ENCODE measurements around the gene MZF1.
"Not testable (repeated sequence)": the region's sequence is repeated elsewhere in the genome, so short reads cannot be mapped to it uniquely, and the experiment has no call there.

The MZF1 gene

GRCh38 chr19:58584498-58585441 lies 11.6 kb upstream of the MZF1 start:
- Histone ChIP-seq H3K27ac (no peak overlapping the region), H3K36me3 (replicated peaks) (peaks cover 12% of the 10 kb centered on the region), H3K4me3 (ENCODE audit: low read depth, low read length) (no peak overlapping the region), H3K27me3 (replicated peaks) (no peaks in the 10 kb centered on the region)
- DNase-seq = no peak
- in situ Hi-C loops (cut with HindIII; ENCODE audit: low pct_ligation_motif_present, low sequenced_read_pairs) = no loop called here
- no peak for TF ChIP-seq CTCF (IDR thresholded peaks at IDR 0.05; ENCODE audit: low read depth, low read length, missing control alignments)

GRCh38 chr19:58582985-58583384 lies 9.8 kb upstream of the MZF1 start:
- no peak overlapping the region for H3K4me3 ChIP-seq (ENCODE audit: low read depth, low read length)
- no peaks in the 10 kb centered on the region for H3K27me3 ChIP-seq (replicated peaks)
- in situ Hi-C loops (cut with HindIII; ENCODE audit: low pct_ligation_motif_present, low sequenced_read_pairs) = no loop called here
- no peak for TF ChIP-seq CTCF (IDR thresholded peaks at IDR 0.05; ENCODE audit: low read depth, low read length, missing control alignments)
- DNase-seq = no peak
- peaks cover 12% of the 10 kb centered on the region for H3K36me3 ChIP-seq (replicated peaks)
- H3K27ac ChIP-seq = no peak overlapping the region

- peak; percentile 96 for TF ChIP-seq CTCF (IDR thresholded peaks at IDR 0.05; ENCODE audit: low read depth, low read length, missing control alignments)
- H3K4me3 ChIP-seq (ENCODE audit: low read depth, low read length) = no peak overlapping the region
- no peaks in the 10 kb centered on the region for H3K27me3 ChIP-seq (replicated peaks)
- H3K36me3 ChIP-seq (replicated peaks) = peaks cover 12% of the 10 kb centered on the region
- peak; percentile 85 for DNase-seq
- H3K27ac ChIP-seq = no peak overlapping the region
- in situ Hi-C loops (cut with HindIII; ENCODE audit: low pct_ligation_motif_present, low sequenced_read_pairs) = no loop called here
Measured at GRCh38 chr19:58581227-58582141, 8.3 kb upstream of the MZF1 start.

GRCh38 chr19:58579473-58580142 lies 6.5 kb upstream of the MZF1 start:
- Histone ChIP-seq H3K36me3 (replicated peaks) (peaks cover 12% of the 10 kb centered on the region), H3K4me3 (ENCODE audit: low read depth, low read length) (no peak overlapping the region), H3K27ac (no peak overlapping the region), H3K27me3 (replicated peaks) (no peaks in the 10 kb centered on the region)
- no peak for DNase-seq
- TF ChIP-seq CTCF (IDR thresholded peaks at IDR 0.05; ENCODE audit: low read depth, low read length, missing control alignments) = no peak
- in situ Hi-C loops (cut with HindIII; ENCODE audit: low pct_ligation_motif_present, low sequenced_read_pairs) = no loop called here

- no peak overlapping the region for H3K4me3 ChIP-seq (ENCODE audit: low read depth, low read length)
- H3K27ac ChIP-seq = no peak overlapping the region
- no peaks in the 10 kb centered on the region for H3K27me3 ChIP-seq (replicated peaks)
- in situ Hi-C loops (cut with HindIII; ENCODE audit: low pct_ligation_motif_present, low sequenced_read_pairs) = no loop called here
- DNase-seq = no peak
- peaks cover 10% of the 10 kb centered on the region for H3K36me3 ChIP-seq (replicated peaks)
- TF ChIP-seq CTCF (IDR thresholded peaks at IDR 0.05; ENCODE audit: low read depth, low read length, missing control alignments) = no peak
Measured at GRCh38 chr19:58578012-58578925, 5.1 kb upstream of the MZF1 start.

- DNase-seq; in situ Hi-C loops (cut with HindIII; ENCODE audit: low pct_ligation_motif_present, low sequenced_read_pairs); H3K27ac ChIP-seq; H3K27me3 ChIP-seq (replicated peaks); H3K4me3 ChIP-seq (ENCODE audit: low read depth, low read length); H3K36me3 ChIP-seq (replicated peaks): not testable (repeated sequence)
Measured at GRCh38 chr19:58577581-58577980, 4.4 kb upstream of the MZF1 start.
